Thyroid gland (tissue), 4 donors: ENCODE measurements around the gene ZNF396. TPM values are rescaled to one million over a fixed set of nuclear protein-coding genes. Genes with fewer than 3 reads are reported as not detected.
A peak's percentile ranks its signal among the peaks of the same experiment; 100 is the strongest.

Experiments used
- DNase-seq, 2 donors: peaks; one replicate each; pipeline ENCODE4 v3.0.0-alpha.2; 2019
- H3K27ac ChIP-seq, 3 donors: fragments of 200-600 bp; sonication (generic); 1 replicate in 2 of 3; 2 replicates in 1 of 3; pipeline ENCODE4 v1.5.1; 2016 to 2019; ENCODE audit warnings: mild to moderate bottlenecking in 1 of 3, moderate library complexity in 1 of 3
- H3K27me3 ChIP-seq: fragments of 200-600 bp; sonication (generic); one replicate; pipeline ENCODE4 v1.5.1; 2019
- H3K36me3 ChIP-seq, 2 donors: fragments of 200-600 bp; sonication (generic); one replicate each; pipeline ENCODE4 v1.5.1; 2016 to 2019
- H3K4me1 ChIP-seq, 2 donors: fragments of 200-600 bp; sonication (generic); one replicate each; pipeline ENCODE4 v1.5.1; 2017 to 2019
- H3K4me3 ChIP-seq, 3 donors: fragments of 200-600 bp; sonication (generic); replicated peaks in 1 of 3; 1 replicate in 2 of 3; 2 replicates in 1 of 3; pipeline ENCODE4 v1.5.1; 2016; ENCODE audit warnings: mild to moderate bottlenecking in 1 of 3
- H3K9me3 ChIP-seq: fragments of 200-600 bp; sonication (generic); one replicate; pipeline ENCODE4 v1.5.1; 2017
- CTCF ChIP-seq, 6 experiments: fragments of 200-600 bp in 3 of 6; fragments of 450-650 bp in 3 of 6; sonication (generic) in 3 of 6; IDR thresholded peaks; one replicate each; pipeline ENCODE4 v1.5.1; 2016 to 2019; ENCODE audit warnings: antibody characterized with exemption in 6 of 6, mild to moderate bottlenecking in 2 of 6, inconsistent platforms in 1 of 6, moderate library complexity in 1 of 6
- POLR2A ChIP-seq, 2 donors: fragments of 450-650 bp; IDR thresholded peaks; one replicate each; pipeline ENCODE4 v1.6.1; 2017; ENCODE audit warnings: antibody characterized with exemption in 2 of 2, mild to moderate bottlenecking in 2 of 2, moderate library complexity in 1 of 2
- WGBS, 2 donors: methylation state at CpG; one replicate each; pipeline ENCODE4 v1.1.5; 2017; 5-methylcytosine and 5-hydroxymethylcytosine counted together
- intact Hi-C: fragments of 100-400 bp; cut with DNase I; formaldehyde crosslinking; loops from one replicate; pipeline ENCODE4 v1.15.1; 2023
- total RNA-seq, 4 donors: library from RNA; depleted of rRNA; stranded (reverse); fragments of >200 nt; gene quantifications; one replicate each; pipeline ENCODE4 v1.2.3, GENCODE V29; 2016

ZNF396 gene
- total RNA-seq, 4 donors from 2014 or later, result 5.3 to 14.2 (median 9.1) TPM

GRCh38 chr18:35377875-35378573, 887 bp upstream of the ZNF396 start:
- H3K4me3 ChIP-seq, result no peak overlapping the region
- intact Hi-C loops, result no loop called here
- H3K27me3 ChIP-seq, result no peaks in the 10 kb centered on the region
- no peak for DNase-seq
- H3K4me1 ChIP-seq, result peaks cover 0 to 4% of the 10 kb centered on the region in 2 donors
- H3K9me3 ChIP-seq, result no peaks in the 10 kb centered on the region
- 80 to 81% methylated on average over 14 of the region's 14 CpGs for WGBS, 2 donors
- H3K36me3 ChIP-seq, result no peaks in the 10 kb centered on the region
- TF ChIP-seq CTCF (IDR thresholded peaks at IDR 0.05), result no peak
- TF ChIP-seq POLR2A (IDR thresholded peaks at IDR 0.05), result no peak
- no peak overlapping the region for H3K27ac ChIP-seq

DNA sequence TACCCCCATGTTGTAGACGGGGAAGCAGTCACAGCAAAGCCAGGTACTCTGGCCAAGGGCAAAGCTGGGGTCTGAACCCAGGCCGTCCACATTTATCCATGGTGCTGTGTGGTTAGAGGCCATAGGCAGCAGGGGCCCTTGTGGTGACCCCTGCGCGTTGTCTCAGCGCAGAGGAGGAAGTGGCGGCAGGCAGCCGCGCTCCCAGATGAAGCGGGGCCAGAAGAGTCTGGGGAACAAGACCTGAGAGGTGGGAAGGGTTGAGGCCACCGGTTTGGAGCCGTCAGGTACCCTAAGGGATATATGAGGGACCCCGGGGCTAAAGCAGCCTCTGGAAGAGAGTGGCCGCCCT, 770 bp downstream of the ZNF396 start:
- intact Hi-C loops, result no loop called here
- Histone ChIP-seq H3K27ac (peak overlapping the region in 2 of 3 donors; percentile 44 to 68), H3K9me3 (no peaks in the 10 kb centered on the region), H3K27me3 (no peaks in the 10 kb centered on the region), H3K36me3 (no peaks in the 10 kb centered on the region), H3K4me3 (peak overlapping the region in 2 of 3 donors; percentile 92), H3K4me1 (peaks cover 0 to 4% of the 10 kb centered on the region in 2 donors)
- TF ChIP-seq CTCF (IDR thresholded peaks at IDR 0.05) (no peak), POLR2A (IDR thresholded peaks at IDR 0.05) (no peak)
- WGBS, 2 donors, result 14 to 17% methylated on average over 12 to 13 of the region's 13 CpGs
- DNase-seq, result peak; percentile 11 to 17

DNA sequence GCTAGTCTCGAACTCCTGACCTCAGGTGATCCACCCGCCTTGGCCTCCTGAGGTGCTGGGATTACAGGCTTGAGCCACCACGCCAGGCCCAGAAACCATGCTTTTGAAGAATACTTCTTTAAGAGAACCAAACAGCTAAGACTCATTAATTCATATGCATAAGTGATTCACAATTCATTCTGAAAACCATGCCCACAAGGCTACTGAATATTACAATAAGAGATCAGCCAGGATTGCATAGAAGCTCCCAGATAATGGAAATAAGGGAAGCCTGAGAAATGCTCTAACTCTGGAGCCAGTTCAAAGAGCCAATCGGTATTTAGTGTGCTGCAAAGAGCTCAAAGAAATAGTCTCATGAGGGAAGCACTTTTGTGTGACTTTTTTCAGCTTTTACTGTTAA, 2.4 kb downstream of the ZNF396 start:
- no peak for TF ChIP-seq CTCF (IDR thresholded peaks at IDR 0.05)
- no peak for TF ChIP-seq POLR2A (IDR thresholded peaks at IDR 0.05)
- WGBS, 2 donors, result 93 to 94% methylated on average over 4 of the region's 4 CpGs
- Histone ChIP-seq H3K36me3 (no peaks in the 10 kb centered on the region), H3K4me1 (peaks cover 0 to 4% of the 10 kb centered on the region in 2 donors), H3K27me3 (no peaks in the 10 kb centered on the region), H3K9me3 (no peaks in the 10 kb centered on the region), H3K4me3 (no peak overlapping the region), H3K27ac (no peak overlapping the region)
- DNase-seq, result no peak
- intact Hi-C loops, result no loop called here

GRCh38 chr18:35371412-35372195, 5.5 kb downstream of the ZNF396 start:
- no peak overlapping the region for H3K4me3 ChIP-seq
- no peak overlapping the region for H3K27ac ChIP-seq
- 96% methylated on average over 1 of the region's 1 CpG for WGBS, 2 donors
- H3K36me3 ChIP-seq, result peaks cover 0 to 5% of the 10 kb centered on the region in 2 donors
- H3K27me3 ChIP-seq, result no peaks in the 10 kb centered on the region
- no peak for DNase-seq
- H3K9me3 ChIP-seq, result no peaks in the 10 kb centered on the region
- intact Hi-C loops, result no loop called here
- H3K4me1 ChIP-seq, result peaks cover 0 to 4% of the 10 kb centered on the region in 2 donors
- TF ChIP-seq POLR2A (IDR thresholded peaks at IDR 0.05) (no peak), CTCF (IDR thresholded peaks at IDR 0.05) (no peak)

GRCh38 chr18:35369126-35369525, 8.0 kb downstream of the ZNF396 start:
- Histone ChIP-seq H3K27me3 (no peaks in the 10 kb centered on the region), H3K9me3 (no peaks in the 10 kb centered on the region), H3K27ac (no peak overlapping the region), H3K4me3 (no peak overlapping the region), H3K36me3 (peaks cover 0 to 5% of the 10 kb centered on the region in 2 donors), H3K4me1 (no peaks in the 10 kb centered on the region)
- intact Hi-C loops, result no loop called here
- 95 to 98% methylated on average over 6 of the region's 6 CpGs for WGBS, 2 donors
- no peak for DNase-seq
- TF ChIP-seq POLR2A (IDR thresholded peaks at IDR 0.05), result no peak
- no peak for TF ChIP-seq CTCF (IDR thresholded peaks at IDR 0.05)
